GM19023 (cell line): ENCODE measurements around the gene MICAL3.

Source experiments
- ATAC-seq: cut with Tn5 transposase; IDR thresholded peaks from one replicate; pipeline ENCODE4 v1.9.1; 2021; ENCODE audit warnings: mild to moderate bottlenecking, moderate library complexity; ENCODE audit not compliant: unreplicated experiment

MICAL3 gene

DNA sequence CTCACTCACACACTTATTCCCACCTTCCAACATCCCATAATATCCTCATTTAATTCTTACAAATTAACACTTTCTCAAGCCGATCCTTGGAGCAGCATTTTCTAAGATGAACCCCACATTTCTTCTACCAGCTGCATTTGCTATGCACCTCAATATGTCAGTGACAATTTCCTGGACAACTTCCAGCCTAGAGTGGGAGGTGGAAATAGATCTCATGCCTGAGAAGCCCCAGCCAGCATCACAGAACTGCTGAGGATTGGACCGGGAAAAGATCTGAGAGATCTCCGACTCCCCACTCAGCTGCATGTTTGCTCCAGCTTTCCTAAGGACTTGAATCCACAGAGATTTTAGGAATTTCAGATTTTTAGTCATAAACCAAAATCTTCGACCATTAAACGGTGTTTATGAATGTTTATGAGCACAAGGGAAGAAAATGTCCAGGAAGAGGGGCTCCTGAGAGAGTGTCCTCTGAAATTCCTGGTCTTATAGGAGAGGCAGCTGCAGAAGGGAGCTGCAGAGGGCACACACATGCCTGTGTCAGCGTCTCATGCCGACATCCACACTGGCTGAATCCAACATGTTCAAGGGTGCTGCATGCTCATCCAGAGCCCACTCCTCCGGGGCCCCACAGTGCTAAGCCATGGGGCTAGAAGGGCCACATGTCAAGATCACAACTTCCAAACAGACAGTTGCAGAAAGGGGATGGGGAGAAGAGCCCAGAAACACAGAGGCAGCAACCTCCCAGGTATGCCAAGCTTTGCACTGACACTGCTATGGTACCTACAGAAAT, 68.6 kb downstream of the MICAL3 start:
- no peak for ATAC-seq

DNA sequence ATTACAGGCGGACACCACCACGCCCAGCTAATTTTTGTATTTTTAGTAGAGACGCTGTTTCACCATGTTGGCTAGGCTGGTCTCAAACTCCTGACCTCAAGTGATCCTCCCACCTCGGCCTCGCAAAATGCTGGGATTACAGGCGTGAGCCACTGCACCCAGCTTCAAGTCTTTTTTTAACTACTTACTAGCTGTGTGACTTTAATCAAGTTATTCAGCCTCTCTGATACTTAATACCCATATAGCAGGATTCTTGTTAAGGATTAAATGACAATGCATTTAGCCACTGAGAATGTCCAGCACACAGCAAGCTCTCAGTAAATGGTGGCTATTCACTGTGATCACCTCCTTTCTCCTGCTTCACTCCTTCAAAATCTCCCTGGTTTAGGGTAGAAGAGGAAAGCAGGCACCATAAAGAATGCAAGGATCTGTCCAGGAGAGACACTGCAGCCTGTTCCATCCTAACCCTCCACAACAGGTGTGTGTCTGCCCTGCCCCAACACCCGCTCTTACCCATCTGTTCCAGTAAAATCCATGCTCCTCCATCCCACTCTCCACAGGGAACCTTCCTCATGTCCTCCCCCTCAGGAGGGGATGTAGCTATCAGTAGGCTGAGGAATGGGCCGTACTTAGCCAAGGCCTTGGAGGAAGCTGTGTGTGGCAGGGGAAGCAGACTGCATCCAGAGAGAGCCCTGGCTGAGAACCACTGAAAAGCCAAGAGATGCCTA, 69.3 kb downstream of the MICAL3 start:
- no peak for ATAC-seq

DNA sequence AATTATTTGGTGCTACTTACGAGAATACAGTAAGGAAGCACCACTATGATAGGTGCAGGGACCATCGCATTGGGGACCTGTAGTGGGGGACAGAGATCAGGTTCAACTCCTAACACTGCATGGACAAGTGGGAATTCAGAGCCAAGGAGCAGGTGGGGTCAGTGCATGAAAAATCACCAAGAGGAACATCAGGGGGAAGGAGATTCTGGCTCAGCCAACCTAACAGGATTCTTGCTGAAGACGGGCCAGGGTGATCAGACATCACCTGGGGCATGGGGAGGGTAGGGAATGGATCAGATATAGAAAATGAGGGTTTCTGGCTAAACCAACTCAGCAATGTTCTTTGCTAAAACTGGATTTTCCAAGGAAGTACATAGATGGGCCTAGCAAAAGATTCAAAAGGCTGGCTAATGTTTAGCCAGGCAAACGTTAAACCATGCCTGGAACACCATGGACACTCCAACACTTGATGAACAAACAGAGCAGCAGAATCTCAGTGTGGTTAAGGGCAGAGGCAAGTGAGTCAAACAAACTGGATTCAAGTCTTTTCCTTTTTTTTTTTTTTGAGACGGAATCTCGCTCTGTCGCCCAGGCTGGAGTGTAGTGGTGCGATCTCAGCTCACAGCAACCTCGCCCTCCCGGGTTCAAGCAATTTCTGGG, 70.0 kb downstream of the MICAL3 start:
- no peak for ATAC-seq

DNA sequence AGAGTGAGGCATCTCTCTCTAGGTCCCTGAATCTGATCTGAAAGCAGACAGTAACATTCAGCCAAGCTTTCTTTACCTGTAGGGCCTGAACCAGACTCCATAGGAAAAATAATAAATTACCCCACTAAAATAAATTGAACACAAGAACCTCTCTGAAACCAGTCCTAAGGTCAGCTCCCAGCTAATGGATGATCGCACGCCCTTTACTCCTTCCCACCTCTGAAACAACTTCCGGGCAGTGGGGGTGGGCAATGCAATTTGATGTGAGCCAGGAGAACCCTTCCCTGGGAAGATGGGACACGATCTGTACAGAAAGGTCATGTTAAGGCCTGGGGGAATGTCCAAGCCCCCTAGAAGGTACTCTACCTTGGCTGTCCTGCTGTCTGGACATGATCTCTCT, 71.2 kb downstream of the MICAL3 start:
- no peak for ATAC-seq

DNA sequence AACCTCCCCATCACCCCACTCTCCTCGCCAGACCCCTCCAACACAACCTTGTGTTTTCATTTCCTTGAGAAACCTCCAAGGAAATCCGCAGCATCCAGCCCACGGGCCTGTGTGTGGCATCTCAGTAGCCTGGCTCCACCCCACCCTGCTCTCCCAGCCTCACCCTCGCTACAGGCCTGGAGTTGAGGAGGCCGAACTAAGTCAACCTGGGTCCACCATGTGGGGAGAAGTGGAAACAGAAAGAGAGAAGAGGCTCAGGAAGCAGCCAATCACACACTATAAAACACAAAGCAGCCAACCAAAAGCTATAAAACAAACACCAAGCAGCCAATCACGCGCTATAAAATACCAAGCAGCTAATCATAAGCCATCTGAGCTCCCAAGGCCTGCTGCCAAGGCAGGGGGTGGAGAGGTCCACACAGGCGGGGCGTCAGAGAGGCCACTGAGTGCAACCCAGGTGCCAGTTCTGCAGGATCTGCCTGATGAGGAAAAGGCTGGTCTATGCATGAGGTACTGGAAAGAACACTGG, 72.0 kb downstream of the MICAL3 start:
- ATAC-seq = no peak

DNA sequence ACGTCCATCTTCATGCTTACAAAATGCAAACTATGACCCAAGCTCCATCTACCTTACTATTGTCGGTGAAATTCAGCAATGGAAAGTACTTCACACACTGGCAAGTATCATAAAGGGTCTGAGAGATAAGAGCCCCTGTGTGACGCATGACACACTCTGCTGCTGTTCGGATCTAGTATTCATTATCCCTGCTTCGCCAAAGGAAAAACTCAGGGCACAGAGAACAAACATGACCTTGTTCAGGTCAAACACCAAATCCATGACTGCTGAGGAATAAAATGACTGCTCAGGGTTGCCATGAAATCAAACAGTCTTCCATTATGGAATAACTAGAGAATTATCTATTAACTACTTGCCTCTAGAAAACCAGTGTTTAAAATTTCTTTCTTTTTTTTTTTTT, 73.0 kb downstream of the MICAL3 start:
- no peak for ATAC-seq

DNA sequence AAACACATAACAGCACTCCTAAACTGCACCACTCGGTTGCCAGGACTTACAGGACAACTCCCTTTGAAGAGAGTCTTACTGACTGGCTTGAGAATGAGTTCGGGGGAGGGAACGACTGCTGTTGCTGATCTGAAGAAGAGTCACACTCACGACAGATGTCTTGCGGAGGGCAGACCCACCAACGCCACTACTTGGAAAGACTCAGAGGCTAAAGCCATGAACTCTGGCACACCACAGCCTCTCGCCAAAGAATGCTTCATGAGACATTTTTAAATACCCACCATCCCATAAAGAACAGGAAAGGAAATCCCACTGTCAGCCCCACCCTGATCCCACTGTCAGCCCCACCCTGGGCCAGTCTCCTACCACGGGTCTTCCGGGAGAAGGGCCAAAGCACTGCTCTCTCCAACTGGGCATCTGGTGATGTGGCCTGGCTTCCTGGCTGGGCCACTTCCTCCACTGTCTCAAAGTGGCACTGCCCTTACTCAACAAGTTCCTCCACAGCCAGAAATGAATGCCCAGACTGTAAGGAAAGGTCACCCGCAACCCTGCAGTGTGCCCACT, 73.6 kb downstream of the MICAL3 start:
- no peak for ATAC-seq

DNA sequence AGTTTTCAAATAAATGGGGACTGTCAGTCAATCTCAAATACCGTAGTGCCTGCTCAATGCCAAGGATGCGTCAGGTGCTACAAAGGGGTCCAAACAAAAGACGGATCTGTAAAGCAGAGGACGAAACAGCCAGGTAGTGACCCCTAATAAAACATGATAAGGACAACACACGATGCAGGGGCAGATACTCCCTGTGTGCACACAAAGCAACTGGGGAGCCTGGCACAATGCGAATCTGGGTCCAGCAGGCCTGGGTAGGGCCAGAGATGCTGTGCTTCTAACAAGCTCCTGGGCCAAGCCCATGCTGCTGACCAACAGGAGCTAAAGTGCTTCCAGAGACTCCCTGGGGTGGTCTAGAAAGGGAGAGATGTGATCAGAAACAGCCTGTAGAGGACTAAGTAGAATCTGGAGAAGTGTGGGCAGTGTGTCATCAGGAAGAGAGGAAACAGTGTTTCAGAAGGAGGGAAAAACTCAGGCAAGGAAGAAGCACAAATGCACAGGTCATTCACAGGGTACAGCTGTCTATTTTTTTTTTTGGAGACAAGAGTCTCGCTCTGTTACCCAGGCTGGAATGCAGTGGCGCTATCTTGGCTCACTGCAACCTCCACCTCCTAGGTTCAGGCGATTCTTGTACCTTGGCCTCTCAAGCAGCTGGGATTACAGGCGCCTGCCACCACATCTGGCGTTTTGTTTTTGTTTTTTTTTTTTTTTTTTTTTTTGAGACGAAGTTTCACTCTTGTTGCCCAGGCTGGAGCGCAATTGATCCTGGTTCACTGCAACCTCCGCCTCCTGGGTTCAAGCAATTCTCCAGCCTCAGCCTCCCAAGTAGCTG, 74.5 kb downstream of the MICAL3 start:
- ATAC-seq = no peak

DNA sequence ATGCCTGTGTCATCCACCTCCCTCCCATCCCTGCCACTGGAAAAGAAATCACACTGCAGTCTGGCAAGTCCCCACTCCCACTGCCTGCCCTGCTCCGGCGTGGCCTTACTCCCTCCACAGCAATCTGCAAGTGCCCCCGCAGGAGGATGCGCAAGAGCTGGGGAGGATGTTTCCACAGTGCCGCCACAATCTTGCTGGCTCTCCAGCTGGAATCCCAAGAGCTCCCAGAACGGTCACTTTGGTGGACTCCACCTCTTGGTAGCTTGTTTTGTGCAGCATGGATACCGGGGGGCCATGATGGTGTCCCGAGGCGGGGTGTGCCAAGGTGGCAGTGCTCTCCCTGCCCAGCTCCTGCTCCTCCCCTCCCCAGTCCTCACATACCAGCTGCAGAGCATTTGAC, 76.3 kb downstream of the MICAL3 start:
- ATAC-seq = no peak

DNA sequence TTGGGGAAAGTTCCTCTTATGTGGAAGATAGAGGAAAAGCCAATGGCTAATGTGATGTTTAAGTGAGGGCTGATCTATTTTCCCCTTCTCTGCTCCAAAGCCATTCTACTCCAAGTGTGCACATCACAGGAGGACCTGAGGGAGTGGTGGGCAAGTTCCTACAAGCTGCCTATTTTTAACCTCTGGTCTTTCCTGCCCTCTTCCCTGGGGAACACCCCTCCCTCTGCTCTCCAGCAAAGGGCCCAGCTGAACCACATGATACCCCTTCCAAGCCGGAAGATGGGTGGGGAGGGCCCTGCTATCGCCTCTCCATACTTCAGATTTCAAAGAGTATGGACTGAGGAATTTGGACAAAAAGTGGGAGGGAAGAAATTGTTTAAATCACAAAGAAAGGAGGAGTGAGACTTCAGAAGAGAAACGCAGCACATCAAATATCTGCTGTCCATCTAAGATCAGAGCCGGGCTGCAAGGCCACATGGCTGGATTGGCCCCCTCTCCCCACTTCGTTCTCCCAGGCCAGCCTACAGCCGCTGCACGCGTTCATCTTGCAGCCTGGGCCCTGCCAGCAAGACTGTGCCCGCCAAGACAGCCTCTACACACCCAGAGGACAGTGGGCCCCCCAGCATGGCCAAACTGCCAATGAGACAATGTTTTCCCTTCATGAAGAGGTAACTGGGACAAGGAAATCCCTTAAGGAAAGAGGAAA, 77.5 kb downstream of the MICAL3 start:
- no peak for ATAC-seq

DNA sequence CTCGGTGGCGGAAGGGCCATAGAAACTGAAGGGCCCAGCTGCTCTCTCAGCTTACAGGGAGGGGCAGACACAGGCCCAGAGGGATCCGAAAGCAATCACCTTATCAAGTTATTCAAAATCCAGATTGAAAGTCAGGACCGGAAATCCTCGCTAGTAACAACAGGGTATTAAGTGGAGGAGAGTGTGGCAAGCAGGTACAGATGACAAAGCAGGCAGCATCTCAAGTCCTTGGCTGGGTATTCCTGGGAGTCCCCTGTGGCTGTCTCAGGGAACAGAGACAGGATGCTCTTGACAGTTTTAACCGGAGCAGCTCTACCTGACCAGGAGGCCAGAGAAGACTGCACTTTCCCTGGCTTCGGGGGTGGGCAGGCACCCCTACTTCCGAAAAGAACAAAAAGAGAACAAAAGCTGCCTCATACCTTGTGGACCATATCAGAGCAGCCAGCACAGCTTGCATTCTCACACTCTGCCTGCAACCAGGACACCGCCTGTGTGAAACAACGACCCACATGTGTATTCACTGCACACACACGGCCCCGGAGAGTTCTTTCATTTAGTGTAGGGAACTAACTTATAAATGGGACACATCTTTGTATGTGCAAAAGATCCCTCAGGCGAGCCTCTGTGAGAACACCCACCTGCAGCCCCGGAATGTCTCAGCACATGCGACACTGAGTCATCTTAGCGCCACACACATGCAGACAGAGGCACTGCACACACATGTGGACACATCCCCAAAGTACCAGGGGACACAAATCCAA, 78.3 kb downstream of the MICAL3 start:
- no peak for ATAC-seq

DNA sequence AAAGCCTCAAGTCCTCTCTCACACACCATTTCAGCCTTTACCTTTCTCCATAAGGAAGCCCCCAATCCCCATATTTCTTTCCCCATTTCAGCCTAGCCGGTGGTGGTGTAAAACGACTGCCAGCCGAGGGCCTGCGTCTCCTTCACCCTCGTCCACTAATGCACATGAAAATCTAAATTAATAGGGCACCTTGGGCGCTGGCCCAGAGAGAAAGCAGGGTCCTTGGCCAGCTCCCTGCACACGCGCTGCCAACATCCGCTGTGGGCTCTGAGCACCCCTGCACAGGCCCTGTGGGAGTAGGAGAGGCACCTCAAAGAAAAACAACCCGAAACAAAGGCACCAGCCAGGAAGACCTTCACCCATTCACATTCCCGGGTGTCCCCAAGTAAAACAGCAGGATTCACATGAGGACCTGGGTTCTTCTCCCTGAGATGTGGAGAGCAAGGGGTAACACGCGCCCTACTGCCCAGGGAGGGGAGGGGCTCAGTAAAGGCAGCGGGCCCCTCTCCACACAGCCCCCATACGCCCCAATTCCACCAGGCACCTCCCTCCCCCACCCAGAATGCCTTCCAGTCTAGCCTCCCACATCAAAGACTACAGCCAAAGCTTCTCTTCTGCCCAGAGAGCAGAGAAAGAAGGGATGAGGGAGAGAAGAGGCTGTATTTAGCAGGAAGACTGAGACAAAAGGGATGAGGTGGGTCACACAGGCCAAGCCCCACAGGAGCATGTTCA, 79.0 kb downstream of the MICAL3 start:
- ATAC-seq = no peak

DNA sequence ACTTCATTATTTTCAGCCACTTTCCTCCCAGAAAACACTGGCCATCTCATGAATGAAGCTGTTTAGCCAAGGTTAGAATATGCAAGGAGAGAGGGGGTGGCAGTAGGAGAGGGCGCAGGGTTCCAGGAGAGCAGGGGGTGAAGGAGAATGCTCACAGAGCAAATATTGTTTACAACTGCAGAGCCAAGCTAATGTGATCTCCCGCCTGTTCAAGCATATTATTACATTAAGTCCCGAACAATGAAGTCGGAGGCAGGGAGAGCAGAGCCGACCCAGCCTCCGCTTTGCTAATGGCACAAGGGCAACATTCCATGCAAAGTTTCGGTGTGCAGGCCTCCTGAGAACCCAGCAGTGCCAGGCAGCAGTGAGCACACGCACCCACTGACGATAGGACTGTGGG, 80.1 kb downstream of the MICAL3 start:
- no peak for ATAC-seq

DNA sequence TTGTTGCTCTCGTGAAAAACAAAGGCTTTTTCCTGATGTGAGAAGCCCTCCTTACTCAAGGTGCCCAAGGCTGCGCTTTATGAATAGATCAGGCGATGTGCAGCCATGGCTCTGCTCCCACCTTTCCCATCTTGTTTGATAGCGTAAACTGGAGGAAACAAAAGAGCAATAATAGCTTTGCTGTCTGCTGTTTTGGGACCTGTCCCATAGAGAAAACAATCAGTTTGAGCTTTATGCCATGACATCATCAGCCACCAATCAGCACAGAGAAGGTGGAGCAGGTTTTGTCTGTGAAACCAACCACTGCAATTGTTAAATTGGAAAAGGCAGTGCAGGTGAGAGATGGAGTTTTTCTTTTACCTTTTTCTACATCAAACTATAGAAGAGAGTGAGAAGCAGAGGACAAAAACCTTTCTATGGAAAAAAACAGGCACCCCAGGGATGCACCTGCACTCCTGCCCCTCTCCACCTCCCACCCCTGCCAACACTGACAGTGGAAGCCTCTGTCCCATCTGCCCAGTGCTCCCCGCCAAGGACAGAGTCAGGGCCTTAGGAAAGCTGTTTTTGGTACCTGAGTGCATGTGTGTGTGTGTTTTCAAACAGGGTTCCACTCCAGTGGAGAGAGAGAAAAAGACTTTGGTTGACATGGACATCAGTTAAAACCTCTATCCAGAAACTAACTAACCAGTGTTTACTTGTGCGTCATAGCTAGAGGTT, 80.7 kb downstream of the MICAL3 start:
- ATAC-seq = no peak

DNA sequence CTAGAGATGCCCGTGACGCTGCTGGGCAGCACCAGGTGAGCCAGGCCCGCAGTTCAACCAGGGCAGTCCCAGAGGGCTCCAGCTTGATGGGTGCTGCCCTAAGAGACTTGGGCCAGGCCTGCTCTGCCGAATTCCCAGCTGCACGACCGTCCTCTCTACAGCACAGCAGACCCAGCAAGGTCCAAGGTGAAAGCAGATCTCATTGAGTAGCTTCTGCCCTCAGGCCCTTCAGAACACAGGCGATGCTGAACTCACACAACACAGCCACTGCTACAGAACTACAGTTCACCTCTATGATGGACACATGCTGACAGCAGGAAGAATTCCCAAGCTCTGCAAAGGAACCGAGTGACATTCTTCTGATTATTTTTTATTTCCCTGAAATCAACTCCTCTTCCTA, 81.6 kb downstream of the MICAL3 start:
- no peak for ATAC-seq

DNA sequence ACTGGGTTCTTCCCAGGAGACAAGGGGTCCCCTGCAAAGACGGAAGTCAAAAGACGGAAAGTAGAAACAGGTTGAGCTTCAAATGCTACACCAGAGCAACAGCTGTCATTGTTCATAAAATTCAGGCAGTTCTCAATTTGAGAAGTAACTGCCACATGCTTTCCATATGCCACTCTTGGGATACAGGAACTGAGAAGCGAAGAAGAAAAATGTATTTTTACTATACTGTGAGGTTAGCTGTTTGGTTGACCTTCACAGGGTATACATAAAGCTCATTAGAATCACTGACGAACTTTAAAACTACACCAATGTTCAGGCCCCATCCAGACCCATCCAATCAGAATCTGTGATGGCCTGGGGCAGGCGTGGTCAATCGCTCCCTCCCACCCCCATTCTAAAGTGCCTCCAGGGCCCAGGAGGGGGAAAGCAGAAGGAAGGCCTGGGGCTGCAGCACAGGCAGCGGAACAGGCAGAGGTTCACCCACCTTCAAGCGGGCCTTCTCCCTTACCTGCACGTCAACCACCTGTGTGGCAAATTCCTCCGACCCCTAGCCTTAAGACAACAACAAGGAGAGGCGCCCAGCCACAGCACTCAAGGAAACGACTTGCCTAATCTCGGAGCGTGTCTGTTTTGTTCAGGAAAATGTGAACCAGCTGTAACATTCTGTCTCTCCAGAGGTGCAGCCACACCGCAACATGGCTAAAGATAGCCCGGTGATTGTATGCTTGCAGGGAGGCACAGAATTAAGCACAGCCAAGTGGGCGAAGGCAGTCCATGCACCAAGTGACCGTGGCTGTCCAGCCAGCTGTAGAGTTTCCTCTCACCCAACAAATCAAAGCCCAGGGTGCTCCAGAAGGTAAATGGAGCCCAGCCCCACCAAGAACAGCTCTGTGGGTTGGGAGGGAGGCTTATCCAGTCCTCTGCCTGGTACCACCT, 82.6 kb downstream of the MICAL3 start:
- ATAC-seq = no peak

DNA sequence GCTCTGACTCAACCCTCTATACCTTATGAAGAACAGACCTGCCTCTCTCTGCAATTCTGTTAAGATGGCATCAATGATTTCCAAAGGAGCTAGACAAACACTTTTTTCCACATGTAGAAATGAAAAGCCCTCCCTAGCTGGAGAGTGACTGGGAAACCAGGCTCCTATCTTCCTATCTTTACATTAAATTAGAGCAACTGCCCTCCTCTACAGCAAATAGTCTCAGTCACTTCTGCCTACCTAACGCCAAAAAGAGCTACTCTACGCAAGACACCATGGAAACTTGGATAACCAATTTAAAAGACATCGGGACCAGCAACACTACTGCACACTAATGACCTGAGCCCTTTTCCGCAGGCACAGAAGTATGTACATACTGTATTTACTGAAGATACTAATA, 84.8 kb downstream of the MICAL3 start:
- ATAC-seq = no peak
